ENCODE data around the gene STIM2.

Gene STIM2

DNA sequence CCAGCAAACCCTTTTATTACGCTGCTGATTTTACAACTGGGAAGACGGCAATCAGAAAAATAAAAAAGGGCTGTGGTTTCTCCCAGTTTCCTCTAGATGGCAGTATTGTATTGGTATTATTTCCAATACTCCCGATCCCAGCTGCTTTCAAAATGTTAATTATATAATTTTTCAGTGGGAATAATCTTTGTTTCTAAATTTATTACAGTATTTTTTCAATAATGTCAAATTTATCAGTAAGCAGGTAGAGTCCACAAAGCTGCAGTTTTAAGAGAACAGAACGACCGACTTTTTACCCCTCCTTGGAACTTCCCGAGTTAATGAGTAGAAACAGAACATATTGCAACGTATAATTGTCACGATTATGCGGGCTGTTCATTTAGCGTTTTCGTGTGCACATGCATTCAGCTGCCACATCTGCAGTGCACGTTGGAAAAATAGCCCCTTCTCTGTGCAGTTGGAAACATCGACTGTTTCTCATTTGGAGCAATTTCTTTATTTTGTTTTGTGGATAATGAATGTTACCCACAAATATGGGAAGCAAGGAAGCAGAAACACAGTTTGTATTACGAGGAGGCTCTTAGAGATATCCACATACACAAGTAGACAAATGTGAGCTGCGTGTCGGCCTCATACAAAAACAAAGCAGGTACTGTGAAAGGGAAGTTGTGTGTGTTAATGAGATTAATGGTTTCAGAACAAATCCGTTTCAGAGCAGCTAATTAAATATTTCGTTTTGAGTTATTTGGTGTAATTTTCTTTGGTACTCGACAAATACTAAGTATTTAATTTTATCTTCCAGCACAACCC is 188.0 kb downstream of the STIM2 start:
- DNase-seq: no peak

DNA sequence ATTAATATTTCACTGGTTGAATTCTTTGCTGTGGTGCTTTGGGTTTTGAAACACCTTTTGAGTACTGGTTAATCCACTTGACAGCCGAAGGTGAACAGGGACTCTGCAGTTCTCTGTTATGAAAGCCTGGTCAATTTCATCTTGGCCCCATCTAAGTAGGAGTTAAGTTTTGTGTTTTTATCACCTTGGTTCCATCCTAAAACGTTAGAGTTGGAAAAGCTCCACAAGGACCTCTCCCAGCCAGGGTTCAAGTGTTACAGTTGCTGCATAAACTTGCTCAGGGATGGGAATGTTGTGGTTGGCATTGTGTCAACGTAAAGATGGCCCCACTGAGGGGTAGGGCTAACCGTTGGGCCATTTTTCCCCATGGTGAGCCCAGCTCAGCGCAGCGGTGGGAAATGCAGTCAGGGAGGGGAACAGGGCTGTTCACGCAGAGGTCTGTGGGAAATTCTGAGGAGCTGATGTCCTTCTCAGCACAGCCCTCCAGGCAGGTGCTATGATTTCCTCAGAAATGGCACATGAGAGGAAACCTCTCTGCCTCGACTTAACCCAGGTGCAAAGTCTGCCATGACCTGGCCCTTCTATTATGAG is 188.7 kb downstream of the STIM2 start:
- no peak for DNase-seq

DNA sequence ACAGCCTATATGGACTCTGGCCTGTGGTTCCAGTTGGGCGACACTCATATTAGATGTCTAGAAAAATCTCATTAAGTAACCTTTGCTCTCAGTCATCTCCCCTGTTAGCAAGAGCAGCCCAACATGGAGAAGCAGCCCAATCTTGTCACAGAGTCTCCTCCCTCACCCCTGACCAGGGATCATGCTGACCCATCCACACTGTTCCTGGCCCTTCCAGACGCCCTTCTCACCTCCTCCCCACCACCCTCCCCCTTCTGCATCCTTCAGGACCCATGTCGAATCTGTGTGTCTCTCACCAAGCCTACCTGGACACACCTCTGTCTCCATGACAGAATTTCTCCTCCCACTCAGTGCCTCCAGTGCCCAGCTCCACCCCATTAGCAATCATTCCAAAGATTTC is 190.1 kb downstream of the STIM2 start:
- DNase-seq: no peak

DNA sequence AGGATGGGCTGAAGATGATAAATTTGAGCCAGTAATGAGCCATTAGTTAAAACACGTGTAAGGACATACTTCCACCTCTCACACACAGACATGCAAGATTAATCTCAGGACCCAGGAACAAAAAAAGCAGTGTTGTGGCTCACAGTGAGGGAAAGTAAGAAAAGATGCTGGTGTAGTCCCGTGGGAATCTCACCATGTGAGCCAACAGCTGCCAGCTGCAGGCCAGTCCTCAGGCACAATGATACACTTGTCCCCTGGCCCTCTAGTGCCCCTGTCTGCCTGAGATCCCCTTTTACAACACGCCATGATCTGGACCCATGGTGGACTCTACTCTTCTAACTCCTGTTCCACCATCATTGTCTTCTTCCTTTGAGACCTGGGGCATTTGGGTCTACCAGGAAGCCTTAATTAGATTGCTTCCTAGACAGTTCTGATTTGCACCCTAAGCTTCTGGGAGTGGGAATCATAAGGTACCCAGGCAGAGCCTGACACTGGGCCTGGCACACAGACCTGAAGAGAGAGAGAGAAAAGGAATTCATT is 194.7 kb downstream of the STIM2 start:
- DNase-seq: no peak

DNA sequence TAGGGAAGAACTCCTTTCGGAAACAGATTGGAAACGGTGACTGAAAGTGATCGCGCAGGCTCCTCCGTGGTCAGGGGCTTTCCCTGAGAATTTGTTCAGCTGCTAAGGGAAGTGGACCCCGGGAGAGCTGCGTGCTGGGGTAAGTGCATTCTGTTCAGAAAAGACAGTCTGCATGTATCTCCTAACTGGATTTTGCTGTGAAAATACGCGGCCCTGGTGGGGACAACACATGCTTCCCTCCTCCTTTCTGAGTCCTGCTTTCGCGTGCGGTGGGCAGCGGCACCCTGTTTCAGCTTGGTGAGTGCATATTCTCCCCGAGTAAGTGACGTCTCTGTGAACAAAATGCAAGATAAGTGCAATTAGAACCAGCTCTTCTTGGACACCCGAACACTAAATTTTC is 195.6 kb downstream of the STIM2 start:
- DNase-seq: no peak

DNA sequence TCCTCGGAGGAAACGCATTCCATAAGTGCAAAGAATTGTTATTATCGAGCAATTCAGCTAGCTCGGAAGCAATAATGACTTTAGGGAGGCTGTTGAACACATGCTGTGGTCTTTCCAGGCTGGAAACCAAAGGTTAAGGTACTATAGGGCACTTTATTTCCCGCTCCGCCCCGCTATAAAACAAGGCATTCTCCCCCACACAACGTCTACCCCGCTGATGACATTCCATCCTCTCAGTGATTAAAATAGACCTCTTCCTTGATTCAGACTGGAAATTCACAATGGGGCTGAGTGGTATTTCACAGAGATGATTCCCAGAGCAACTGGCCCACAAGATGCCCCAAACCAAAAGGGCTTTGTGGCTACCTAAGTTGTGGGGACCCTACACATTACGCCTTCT is 196.4 kb downstream of the STIM2 start:
- DNase-seq: no peak

DNA sequence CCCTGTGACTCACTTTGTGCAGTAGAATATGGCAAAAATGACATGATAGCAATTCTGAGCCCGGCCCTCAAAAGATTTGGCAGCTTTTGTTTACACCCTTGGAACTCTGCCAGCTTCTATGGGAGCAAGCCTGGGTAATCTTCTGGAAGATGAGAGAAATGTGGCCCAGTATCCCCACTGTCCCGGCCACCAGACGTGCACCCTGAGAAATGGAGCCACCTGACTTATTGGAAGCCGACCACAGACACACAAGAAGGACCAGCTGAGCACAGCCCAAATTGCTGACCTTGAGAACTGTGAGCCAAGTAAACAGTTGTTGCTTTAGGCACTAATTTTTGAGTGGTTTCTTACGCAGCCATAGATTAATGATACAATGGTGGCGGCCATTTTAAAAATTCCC is 197.0 kb downstream of the STIM2 start:
- DNase-seq: no peak

DNA sequence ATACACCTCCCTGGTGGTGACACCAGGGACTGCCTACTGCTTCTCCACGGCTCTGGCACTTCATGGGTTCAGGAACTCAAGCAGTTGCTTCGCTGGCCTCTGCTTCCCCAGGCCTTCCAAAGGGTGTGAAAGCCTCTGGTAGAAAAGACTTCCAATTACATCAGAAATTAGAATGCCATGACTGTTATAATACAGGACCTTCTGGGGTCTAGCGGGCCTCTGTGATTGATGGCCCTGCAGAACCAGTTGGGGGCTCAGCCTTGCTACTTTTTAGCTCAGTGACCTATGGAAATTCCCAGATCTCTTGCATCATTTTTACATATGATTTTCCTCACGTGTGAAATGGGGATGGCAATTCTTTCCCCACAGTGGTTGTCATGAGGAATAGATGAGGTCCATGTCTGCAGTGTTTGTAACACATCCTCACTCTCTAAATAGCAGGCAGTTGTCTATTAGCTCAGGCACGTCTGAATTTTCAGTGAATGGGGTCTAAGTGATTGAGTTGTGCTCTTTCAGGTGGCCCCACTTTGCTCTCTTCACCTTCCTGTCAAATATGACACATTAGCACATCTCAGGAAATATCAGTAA is 198.3 kb downstream of the STIM2 start:
- no peak for DNase-seq

DNA sequence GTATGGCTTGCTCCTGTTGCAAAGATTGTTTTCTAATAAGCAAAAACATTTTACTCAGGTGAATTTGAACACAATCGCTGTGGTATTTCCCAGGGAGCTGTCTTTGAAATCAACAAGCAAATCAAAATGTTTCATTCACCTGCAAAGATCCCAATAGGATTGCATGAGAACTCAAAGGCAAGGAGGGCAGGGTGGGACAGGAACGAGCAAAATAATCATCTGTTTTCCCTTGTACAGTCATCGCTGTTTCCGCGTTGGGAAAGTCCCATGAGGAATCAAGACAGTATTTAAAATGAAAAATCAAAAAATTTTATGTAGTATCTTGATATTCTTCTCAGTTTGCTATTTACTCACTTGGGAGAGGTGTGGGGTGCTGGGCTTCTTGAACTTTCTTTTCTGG is 198.8 kb downstream of the STIM2 start:
- no peak for DNase-seq

DNA sequence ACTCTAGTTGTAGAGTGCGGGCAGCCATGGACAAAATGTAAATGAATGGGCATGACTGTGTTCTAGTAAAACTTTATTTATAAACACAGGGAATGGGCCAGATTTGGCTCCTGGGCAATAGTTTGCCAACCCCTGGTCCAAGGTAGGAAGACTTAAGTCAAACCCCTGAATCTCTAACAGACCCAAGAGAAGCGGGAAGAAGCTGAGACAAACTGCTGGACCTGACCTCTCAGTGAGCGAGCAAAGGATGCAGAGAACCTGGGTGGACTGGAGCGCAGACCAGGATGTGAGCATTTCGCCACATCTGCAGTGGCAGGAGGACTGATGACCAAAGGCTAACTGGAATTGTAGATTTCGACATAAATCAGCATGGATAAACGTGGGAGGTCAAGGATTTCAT is 201.6 kb downstream of the STIM2 start:
- DNase-seq: no peak

DNA sequence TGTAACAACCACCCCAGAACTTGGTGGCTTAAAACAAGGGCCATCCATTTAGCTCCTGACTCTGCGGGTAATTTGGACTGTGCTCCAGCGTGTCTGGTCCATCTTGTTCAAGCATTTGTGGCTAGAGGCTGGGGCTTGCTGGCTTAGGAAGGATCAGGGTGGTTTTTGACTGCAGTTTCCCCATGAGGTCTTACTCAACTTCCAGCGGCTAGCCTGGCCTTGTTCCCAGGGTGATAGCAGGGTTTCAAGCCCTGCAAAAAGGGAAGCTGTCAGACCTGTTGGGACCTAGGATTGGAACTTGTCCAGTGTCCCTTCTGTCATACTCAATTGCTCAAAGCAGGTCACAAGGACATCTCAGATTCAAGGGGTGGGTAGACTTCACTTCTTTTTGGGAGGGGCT is 205.9 kb downstream of the STIM2 start:
- no peak for DNase-seq

DNA sequence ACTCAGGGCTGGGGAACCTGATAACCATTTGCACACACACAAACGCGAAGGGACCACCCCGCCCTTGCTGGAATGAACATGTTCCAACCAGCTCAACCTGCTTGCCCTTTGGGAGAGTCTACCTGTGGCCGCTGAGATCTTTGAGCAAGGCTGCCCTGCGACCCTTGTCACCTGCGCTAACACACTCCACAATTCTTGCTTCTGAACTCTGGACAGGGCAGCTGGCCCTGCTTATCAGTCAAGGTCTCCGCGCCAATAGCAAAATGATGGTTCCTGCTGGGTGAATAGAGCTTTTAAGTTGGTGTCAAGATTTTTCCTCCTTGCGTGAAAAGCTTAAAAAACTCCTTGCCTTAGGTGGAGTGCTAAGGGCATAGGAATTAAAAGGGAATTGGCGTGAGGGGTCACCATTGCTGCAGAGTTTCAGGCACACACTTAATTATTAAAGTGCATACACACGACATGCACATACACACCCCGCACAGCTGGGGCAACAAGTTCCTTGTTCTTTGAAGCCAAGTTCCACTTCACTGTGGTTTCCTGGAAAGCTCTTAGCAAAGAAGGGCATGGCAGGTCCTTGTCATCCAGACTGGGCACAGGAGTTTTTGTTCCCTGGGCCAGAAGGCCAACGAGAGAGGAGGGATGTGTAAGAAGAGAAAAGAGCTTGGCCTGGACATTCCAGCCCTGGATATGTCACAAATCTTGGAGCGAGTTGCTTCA is 207.7 kb downstream of the STIM2 start:
- DNase-seq: no peak

All from NCI-H1048 (cell line).